ENCODE measurements around the gene ERN1.

DNA sequence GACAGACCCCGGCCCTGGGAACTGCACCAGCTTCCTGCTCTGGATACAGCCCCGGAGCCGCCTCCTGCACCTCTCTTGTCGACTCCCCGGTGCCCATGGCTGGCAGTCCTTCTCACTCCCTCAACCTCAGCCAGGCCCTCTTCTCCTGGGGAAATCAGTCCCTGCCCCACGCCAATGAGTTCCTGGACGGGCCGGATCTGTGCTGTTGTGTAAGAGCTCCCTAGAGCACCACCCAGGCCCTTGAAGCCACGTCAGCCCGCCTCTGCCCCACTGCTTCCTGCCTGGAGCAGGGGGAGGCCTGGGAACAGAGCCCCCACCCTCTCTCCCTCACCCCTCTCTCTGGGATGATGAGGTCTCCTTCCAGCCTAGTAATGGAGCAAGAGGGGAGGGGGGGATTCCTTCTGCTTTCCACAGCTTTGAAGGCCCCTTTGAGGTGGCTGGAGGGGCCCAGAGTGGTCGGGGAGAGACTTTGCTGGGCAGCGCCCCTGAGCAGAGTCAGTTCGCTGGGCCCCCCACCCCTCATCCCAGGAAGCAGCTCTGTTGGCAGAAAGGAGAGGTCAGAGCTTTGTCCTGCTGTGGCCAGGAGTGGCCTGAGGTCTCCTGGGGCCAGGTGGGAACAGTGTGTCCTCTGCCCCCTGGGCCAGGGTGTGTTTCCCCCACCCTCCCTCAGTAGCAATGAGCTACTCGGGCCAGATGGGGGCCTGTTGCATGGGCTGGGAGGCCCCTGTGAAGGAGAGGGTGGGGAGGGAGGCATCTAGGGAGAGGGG, 128.0 kb downstream of the ERN1 start:
- TF ChIP-seq, protein P1, sequence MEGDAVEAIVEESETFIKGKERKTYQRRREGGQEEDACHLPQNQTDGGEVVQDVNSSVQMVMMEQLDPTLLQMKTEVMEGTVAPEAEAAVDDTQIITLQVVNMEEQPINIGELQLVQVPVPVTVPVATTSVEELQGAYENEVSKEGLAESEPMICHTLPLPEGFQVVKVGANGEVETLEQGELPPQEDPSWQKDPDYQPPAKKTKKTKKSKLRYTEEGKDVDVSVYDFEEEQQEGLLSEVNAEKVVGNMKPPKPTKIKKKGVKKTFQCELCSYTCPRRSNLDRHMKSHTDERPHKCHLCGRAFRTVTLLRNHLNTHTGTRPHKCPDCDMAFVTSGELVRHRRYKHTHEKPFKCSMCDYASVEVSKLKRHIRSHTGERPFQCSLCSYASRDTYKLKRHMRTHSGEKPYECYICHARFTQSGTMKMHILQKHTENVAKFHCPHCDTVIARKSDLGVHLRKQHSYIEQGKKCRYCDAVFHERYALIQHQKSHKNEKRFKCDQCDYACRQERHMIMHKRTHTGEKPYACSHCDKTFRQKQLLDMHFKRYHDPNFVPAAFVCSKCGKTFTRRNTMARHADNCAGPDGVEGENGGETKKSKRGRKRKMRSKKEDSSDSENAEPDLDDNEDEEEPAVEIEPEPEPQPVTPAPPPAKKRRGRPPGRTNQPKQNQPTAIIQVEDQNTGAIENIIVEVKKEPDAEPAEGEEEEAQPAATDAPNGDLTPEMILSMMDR (IDR thresholded peaks at IDR 0.05) = no peak
- no peak for TF ChIP-seq POLR2AphosphoS5 (IDR thresholded peaks at IDR 0.05)
- no peak for TF ChIP-seq POLR2A (IDR thresholded peaks at IDR 0.05)
